ENCODE results near the gene F10. TPM values are rescaled to one million over a fixed set of nuclear protein-coding genes. Genes with fewer than 3 reads are reported as not detected.

Gene F10
- total RNA-seq, 1 experiment from 2014 or later: 0.18 TPM

GRCh38 chr13:113119822-113120189 lies 2.8 kb upstream of the F10 start:
- DNase-seq (ENCODE audit: low read depth, low spot score): no peak
- no peaks in the 10 kb centered on the region for H3K27me3 ChIP-seq (ENCODE audit: control insufficient read depth, insufficient read depth, low read length)
- BruUV-seq (replicated peaks): no TSS peak
- in situ Hi-C loops (cut with HindIII; ENCODE audit: low pct_unique_long_range_greater_than_20kb, low sequenced_read_pairs) (no loop called here), intact Hi-C loops (cut with micrococcal nuclease; ENCODE audit: unreplicated experiment) (no loop called here)
- H3K36me3 ChIP-seq (ENCODE audit: control insufficient read depth, insufficient read depth, low read length): no peaks in the 10 kb centered on the region
- no peaks in the 10 kb centered on the region for H3K4me1 ChIP-seq (ENCODE audit: control insufficient read depth, insufficient read depth, low read length)
- H3K9me3 ChIP-seq (ENCODE audit: control insufficient read depth, insufficient read depth, low read depth, low read length): no peaks in the 10 kb centered on the region
- TF ChIP-seq SIN3A (IDR thresholded peaks at IDR 0.05; ENCODE audit: borderline replicate concordance, insufficient read depth, low read depth, low read length) (no peak), REST (IDR thresholded peaks at IDR 0.05; ENCODE audit: insufficient read depth in 1 of 2, low read depth in 2 of 2, low read length in 1 of 2) (no peak), POLR2AphosphoS5 (IDR thresholded peaks at IDR 0.05; ENCODE audit: low read depth, low read length) (no peak), CTCF (IDR thresholded peaks at IDR 0.05) (no peak), TCF7L2 (IDR thresholded peaks at IDR 0.05; ENCODE audit: low read depth, low read length) (no peak)
- H3K27ac ChIP-seq (ENCODE audit: low read length): no peak overlapping the region
- ChIA-PET CTCF (no interaction called here), POLR2A (no interaction called here)
- no peak for ATAC-seq
- H3K4me3 ChIP-seq (ENCODE audit: low read depth in 2 of 2, low read length in 2 of 2): no peak overlapping the region

- Histone ChIP-seq H3K9me3 (ENCODE audit: control insufficient read depth, insufficient read depth, low read depth, low read length) (no peaks in the 10 kb centered on the region), H3K4me1 (ENCODE audit: control insufficient read depth, insufficient read depth, low read length) (no peaks in the 10 kb centered on the region), H3K27ac (ENCODE audit: low read length) (no peak overlapping the region), H3K36me3 (ENCODE audit: control insufficient read depth, insufficient read depth, low read length) (no peaks in the 10 kb centered on the region), H3K27me3 (ENCODE audit: control insufficient read depth, insufficient read depth, low read length) (no peaks in the 10 kb centered on the region), H3K4me3 (ENCODE audit: low read depth in 2 of 2, low read length in 2 of 2) (no peak overlapping the region)
- ATAC-seq: no peak
- POLR2A ChIA-PET: no interaction called here
- BruUV-seq (replicated peaks): no TSS peak
- no peak for TF ChIP-seq TCF7L2 (IDR thresholded peaks at IDR 0.05; ENCODE audit: low read depth, low read length)
- TF ChIP-seq POLR2AphosphoS5 (IDR thresholded peaks at IDR 0.05; ENCODE audit: low read depth, low read length): no peak
- no peak for TF ChIP-seq SIN3A (IDR thresholded peaks at IDR 0.05; ENCODE audit: borderline replicate concordance, insufficient read depth, low read depth, low read length)
- no peak for TF ChIP-seq CTCF (IDR thresholded peaks at IDR 0.05)
- no peak for TF ChIP-seq REST (IDR thresholded peaks at IDR 0.05; ENCODE audit: insufficient read depth in 1 of 2, low read depth in 2 of 2, low read length in 1 of 2)
- CTCF ChIA-PET: no interaction called here
- DNase-seq (ENCODE audit: low read depth, low spot score): no peak
- in situ Hi-C loops (cut with HindIII; ENCODE audit: low pct_unique_long_range_greater_than_20kb, low sequenced_read_pairs): no loop called here
- intact Hi-C loops (cut with micrococcal nuclease; ENCODE audit: unreplicated experiment): no loop called here
These were observed 2.1 kb upstream of the F10 start for GRCh38 chr13:113120300-113121182.

Measured in Panc1 (cell line).